Hepatocyte (in vitro differentiated cells): ENCODE results near the gene INTU. TPM values are rescaled to one million over a fixed set of nuclear protein-coding genes. Genes with fewer than 3 reads are reported as not detected.

ENCODE experiments used
- DNase-seq: peaks from one replicate; pipeline ENCODE4 v3.0.0-alpha.2; 2016; ENCODE audit warnings: low spot score
- H2AFZ ChIP-seq: fragments of 200-600 bp; sonication (generic); 2 replicates; pipeline ENCODE4 v1.6.0; 2016; ENCODE audit warnings: antibody characterized with exemption, mild to moderate bottlenecking
- H3K27ac ChIP-seq: fragments of 200-600 bp; sonication (generic); 2 replicates; pipeline ENCODE4 v1.5.1; 2016; ENCODE audit warnings: mild to moderate bottlenecking
- H3K27me3 ChIP-seq: fragments of 200-600 bp; sonication (generic); 2 replicates; pipeline ENCODE4 v1.6.1; 2016
- H3K36me3 ChIP-seq: fragments of 200-600 bp; sonication (generic); replicated peaks from 2 replicates; pipeline ENCODE4 v1.5.1; 2016; ENCODE audit warnings: low read depth; ENCODE audit not compliant: insufficient read depth
- H3K4me1 ChIP-seq: fragments of 200-600 bp; sonication (generic); 2 replicates; pipeline ENCODE4 v1.5.1; 2016; ENCODE audit warnings: mild to moderate bottlenecking, moderate library complexity; ENCODE audit not compliant: insufficient read depth
- H3K4me2 ChIP-seq: fragments of 200-600 bp; sonication (generic); 2 replicates; pipeline ENCODE4 v1.6.0; 2016
- H3K4me3 ChIP-seq: fragments of 200-600 bp; sonication (generic); 2 replicates; pipeline ENCODE4 v1.5.1; 2016; ENCODE audit warnings: mild to moderate bottlenecking
- H3K79me2 ChIP-seq: fragments of 200-600 bp; sonication (generic); 2 replicates; pipeline ENCODE4 v1.6.0; 2017; ENCODE audit warnings: mild to moderate bottlenecking
- H3K9me2 ChIP-seq: fragments of 200-600 bp; sonication (generic); replicated peaks from 2 replicates; pipeline ENCODE4 v1.6.0; 2017; ENCODE audit warnings: mild to moderate bottlenecking; ENCODE audit not compliant: insufficient read depth
- H3K9me3 ChIP-seq: fragments of 200-600 bp; sonication (generic); 2 replicates; pipeline ENCODE4 v1.5.1; 2016; ENCODE audit warnings: low read depth, mild to moderate bottlenecking
- H4K20me1 ChIP-seq: fragments of 200-600 bp; sonication (generic); 2 replicates; pipeline ENCODE4 v1.6.0; 2016; ENCODE audit warnings: mild to moderate bottlenecking; ENCODE audit not compliant: insufficient read depth, poor library complexity, severe bottlenecking
- EZH2 ChIP-seq: fragments of 200-600 bp; sonication (generic); IDR thresholded peaks from 2 replicates; pipeline ENCODE4 v1.6.1; 2016; ENCODE audit warnings: antibody characterized with exemption, mild to moderate bottlenecking, borderline replicate concordance
- EZH2phosphoT487 ChIP-seq: fragments of 200-600 bp; sonication (generic); IDR thresholded peaks from one replicate; pipeline ENCODE4 v1.6.1; 2018; ENCODE audit warnings: antibody characterized with exemption, mild to moderate bottlenecking, low read depth, moderate library complexity; ENCODE audit not compliant: unreplicated experiment, severe bottlenecking
- WGBS: methylation state at CpG from one replicate; pipeline ENCODE4 v1.1.6; 2016; ENCODE audit warnings: low lambda C conversion rate; ENCODE audit errors: missing lambda C conversion rate; 5-methylcytosine and 5-hydroxymethylcytosine counted together
- polyA plus RNA-seq: library from polyadenylated mRNA; unstranded; fragments of >200 nt; fragmentation: Nextera tagmentation; extraction: Ambion mirVana; gene quantifications from 2 replicates; pipeline ENCODE4 v1.2.1, GENCODE V29; 2016
- total RNA-seq: library from RNA; depleted of rRNA; stranded (reverse); fragments of >200 nt; gene quantifications from 2 replicates; pipeline ENCODE4 v1.2.3, GENCODE V29; 2014
- TF ChIP-seq, protein P1 (sequence below): fragments of 200-600 bp; sonication (generic); IDR thresholded peaks from 2 replicates; pipeline ENCODE4 v1.5.1; 2016; ENCODE audit warnings: antibody characterized with exemption, mild to moderate bottlenecking; ENCODE audit not compliant: poor library complexity

INTU gene
- total and polyA plus RNA-seq, 2 experiments from 2014 or later, result 2.3 to 9.2 TPM

DNA sequence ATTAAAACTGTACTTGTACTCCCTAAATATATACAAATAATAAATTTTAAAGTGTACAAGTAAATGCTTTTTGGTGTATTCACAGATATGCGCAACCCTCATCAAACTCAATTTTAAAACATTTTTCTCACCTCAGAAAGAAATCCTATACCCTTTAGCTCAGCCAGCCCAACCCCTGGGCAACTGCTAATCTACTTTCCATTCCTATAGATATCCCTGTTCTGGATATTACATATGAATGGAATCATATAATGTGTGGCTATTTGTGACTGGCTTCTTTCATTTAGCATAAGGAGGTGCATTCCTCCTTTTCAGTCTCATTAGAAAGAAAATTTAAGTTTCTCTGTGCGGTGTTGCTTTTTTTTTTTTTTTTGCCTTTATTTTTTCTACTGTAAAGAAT is 39.4 kb downstream of the INTU start:
- H3K27ac ChIP-seq, result no peak overlapping the region
- no peaks in the 10 kb centered on the region for H3K9me3 ChIP-seq
- no peak overlapping the region for H3K4me2 ChIP-seq
- H3K27me3 ChIP-seq, result no peaks in the 10 kb centered on the region
- no peaks in the 10 kb centered on the region for H3K9me2 ChIP-seq
- TF ChIP-seq, protein P1, sequence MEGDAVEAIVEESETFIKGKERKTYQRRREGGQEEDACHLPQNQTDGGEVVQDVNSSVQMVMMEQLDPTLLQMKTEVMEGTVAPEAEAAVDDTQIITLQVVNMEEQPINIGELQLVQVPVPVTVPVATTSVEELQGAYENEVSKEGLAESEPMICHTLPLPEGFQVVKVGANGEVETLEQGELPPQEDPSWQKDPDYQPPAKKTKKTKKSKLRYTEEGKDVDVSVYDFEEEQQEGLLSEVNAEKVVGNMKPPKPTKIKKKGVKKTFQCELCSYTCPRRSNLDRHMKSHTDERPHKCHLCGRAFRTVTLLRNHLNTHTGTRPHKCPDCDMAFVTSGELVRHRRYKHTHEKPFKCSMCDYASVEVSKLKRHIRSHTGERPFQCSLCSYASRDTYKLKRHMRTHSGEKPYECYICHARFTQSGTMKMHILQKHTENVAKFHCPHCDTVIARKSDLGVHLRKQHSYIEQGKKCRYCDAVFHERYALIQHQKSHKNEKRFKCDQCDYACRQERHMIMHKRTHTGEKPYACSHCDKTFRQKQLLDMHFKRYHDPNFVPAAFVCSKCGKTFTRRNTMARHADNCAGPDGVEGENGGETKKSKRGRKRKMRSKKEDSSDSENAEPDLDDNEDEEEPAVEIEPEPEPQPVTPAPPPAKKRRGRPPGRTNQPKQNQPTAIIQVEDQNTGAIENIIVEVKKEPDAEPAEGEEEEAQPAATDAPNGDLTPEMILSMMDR, result no peak
- no peaks in the 10 kb centered on the region for H4K20me1 ChIP-seq
- H3K79me2 ChIP-seq, result no peaks in the 10 kb centered on the region
- WGBS, result 98% methylated on average over 2 of the region's 2 CpGs
- H3K4me3 ChIP-seq, result no peak overlapping the region
- no peaks in the 10 kb centered on the region for H3K36me3 ChIP-seq
- DNase-seq, result no peak
- no peaks in the 10 kb centered on the region for H3K4me1 ChIP-seq
- H2AFZ ChIP-seq, result no peak overlapping the region

GRCh38 chr4:127685292-127685691 is 52.5 kb downstream of the INTU start:
- no peaks in the 10 kb centered on the region for H3K9me3 ChIP-seq
- no peak overlapping the region for H3K4me2 ChIP-seq
- no peaks in the 10 kb centered on the region for H3K36me3 ChIP-seq
- H3K79me2 ChIP-seq, result no peaks in the 10 kb centered on the region
- H3K9me2 ChIP-seq, result no peaks in the 10 kb centered on the region
- H4K20me1 ChIP-seq, result no peaks in the 10 kb centered on the region
- no peak overlapping the region for H2AFZ ChIP-seq
- no peaks in the 10 kb centered on the region for H3K4me1 ChIP-seq
- H3K4me3 ChIP-seq, result no peak overlapping the region
- TF ChIP-seq, protein P1, result no peak
- TF ChIP-seq EZH2phosphoT487 (no peak), EZH2 (no peak)
- DNase-seq, result no peak
- H3K27me3 ChIP-seq, result no peaks in the 10 kb centered on the region
- no peak overlapping the region for H3K27ac ChIP-seq

- H3K4me3 ChIP-seq, result no peak overlapping the region
- H3K79me2 ChIP-seq, result no peaks in the 10 kb centered on the region
- no peaks in the 10 kb centered on the region for H3K9me3 ChIP-seq
- DNase-seq, result no peak
- H3K9me2 ChIP-seq, result no peaks in the 10 kb centered on the region
- H2AFZ ChIP-seq, result no peak overlapping the region
- H3K27me3 ChIP-seq, result no peaks in the 10 kb centered on the region
- H3K27ac ChIP-seq, result no peak overlapping the region
- no peaks in the 10 kb centered on the region for H3K4me1 ChIP-seq
- no peak overlapping the region for H3K4me2 ChIP-seq
- no peaks in the 10 kb centered on the region for H3K36me3 ChIP-seq
- no peak for TF ChIP-seq EZH2
- TF ChIP-seq, protein P1, result no peak
- TF ChIP-seq EZH2phosphoT487, result no peak
- H4K20me1 ChIP-seq, result no peaks in the 10 kb centered on the region
- 94% methylated on average over 2 of the region's 2 CpGs for WGBS
Measured at GRCh38 chr4:127686658-127687057, 53.9 kb downstream of the INTU start.

- no peak overlapping the region for H3K27ac ChIP-seq
- WGBS, result 85% methylated on average over 7 of the region's 7 CpGs
Measured at GRCh38 chr4:127687580-127687979, 54.8 kb downstream of the INTU start.

More at GRCh38 chr4:127687580-127687979, 54.8 kb downstream of the INTU start:
- Histone ChIP-seq H3K27me3 (no peaks in the 10 kb centered on the region), H3K79me2 (no peaks in the 10 kb centered on the region), H3K9me3 (no peaks in the 10 kb centered on the region), H3K9me2 (no peaks in the 10 kb centered on the region), H3K4me2 (no peak overlapping the region), H3K4me1 (no peaks in the 10 kb centered on the region), H2AFZ (no peak overlapping the region), H4K20me1 (no peaks in the 10 kb centered on the region), H3K4me3 (no peak overlapping the region), H3K36me3 (no peaks in the 10 kb centered on the region)
- TF ChIP-seq EZH2, result no peak
- TF ChIP-seq, protein P1, result no peak
- no peak for TF ChIP-seq EZH2phosphoT487
- no peak for DNase-seq
